Endothelial cell of umbilical vein (primary cell): Measurements from ENCODE around the gene TMCO2. TPM values are rescaled to one million over a fixed set of nuclear protein-coding genes. Genes with fewer than 3 reads are reported as not detected.

Experiments used
- BruUV-seq: library from RNA; stranded (reverse); fragments of 400-500 nt; replicated peaks from 2 replicates; lab custom pipeline; 2021; lab: Mats Ljungman, UMichigan
- CTCF ChIA-PET: fragments of 300-600, 350-600 bp; sonication (Branson Sonifier 250); formaldehyde crosslinking; loops from one replicate; lab custom pipeline; 2021; ENCODE audit warnings: antibody characterized with exemption, inconsistent platforms; lab: Charles Lee
- POLR2A ChIA-PET: fragments of 300-600, 350-600 bp; sonication (Branson Sonifier 250); formaldehyde crosslinking; loops from one replicate; lab custom pipeline; 2021; ENCODE audit warnings: antibody characterized with exemption, inconsistent platforms; lab: Charles Lee
- DNase-seq: peaks from one replicate; pipeline ENCODE4 v3.0.0-alpha.2; 2011; ENCODE audit warnings: low read depth, low spot score
- FAIRE-seq: peaks from 2 replicates; lab custom pipeline; 2011; peaks lifted over from hg19 to GRCh38; lab: Jason Lieb, UNC
- H2AFZ ChIP-seq: 2 replicates; pipeline ENCODE4 v1.6.0; 2012; ENCODE audit warnings: low read depth, low read length, control low read depth, inconsistent platforms
- H3K27ac ChIP-seq: 2 replicates; pipeline ENCODE4 v1.5.1; 2011; ENCODE audit warnings: low read depth, mild to moderate bottlenecking, control low read depth, low read length, moderate library complexity; ENCODE audit not compliant: insufficient read depth
- H3K27me3 ChIP-seq, 2 experiments: 2 replicates each; pipeline versions ENCODE4 v1.6.0 to v1.6.1; 2011; ENCODE audit warnings: low read length in 2 of 2, mixed read lengths in 1 of 2; ENCODE audit not compliant: control insufficient read depth in 2 of 2, insufficient read depth in 2 of 2
- H3K36me3 ChIP-seq, 2 experiments: 2 replicates in 1 of 2; 3 replicates in 1 of 2; pipeline ENCODE4 v1.5.1; 2011; ENCODE audit warnings: low read length in 2 of 2, mild to moderate bottlenecking in 1 of 2, moderate library complexity in 1 of 2; ENCODE audit not compliant: control insufficient read depth in 2 of 2, insufficient read depth in 2 of 2; ENCODE audit errors: extremely low read depth in 1 of 2
- H3K4me1 ChIP-seq: 3 replicates; pipeline ENCODE4 v1.5.1; 2011; ENCODE audit warnings: mild to moderate bottlenecking, low read length; ENCODE audit not compliant: control insufficient read depth, insufficient read depth; ENCODE audit errors: extremely low read depth
- H3K4me2 ChIP-seq: 2 replicates; pipeline ENCODE4 v1.6.1; 2011; ENCODE audit warnings: low read length, control low read depth, mixed read lengths; ENCODE audit not compliant: insufficient read depth
- H3K4me3 ChIP-seq, 3 experiments: fragments of 200-600 bp in 1 of 3; sonication (generic), shearing (Covaris generic) in 1 of 3; replicated peaks in 1 of 3; 2 replicates each; pipeline ENCODE4 v1.5.1; 2011 to 2016; ENCODE audit warnings: control low read depth in 3 of 3, low read length in 3 of 3, mild to moderate bottlenecking in 2 of 3, inconsistent platforms in 1 of 3, low read depth in 1 of 3, moderate library complexity in 1 of 3; ENCODE audit not compliant: insufficient read depth in 1 of 3
- H3K79me2 ChIP-seq: 2 replicates; pipeline ENCODE4 v1.6.0; 2012; ENCODE audit warnings: low read length, inconsistent platforms; ENCODE audit not compliant: control insufficient read depth, insufficient read depth
- H3K9ac ChIP-seq: replicated peaks from 2 replicates; pipeline ENCODE3; 2011; ENCODE audit warnings: low read length, control low read depth; ENCODE audit not compliant: insufficient read depth; ENCODE audit errors: extremely low read depth
- H3K9me1 ChIP-seq: replicated peaks from 3 replicates; pipeline ENCODE4 v1.6.0; 2011; ENCODE audit warnings: mild to moderate bottlenecking, low read length; ENCODE audit not compliant: control insufficient read depth, insufficient read depth; ENCODE audit errors: extremely low read depth
- H3K9me3 ChIP-seq: replicated peaks from 2 replicates; pipeline ENCODE4 v1.5.1; 2012; ENCODE audit warnings: low read length, inconsistent platforms; ENCODE audit not compliant: control insufficient read depth, insufficient read depth
- H4K20me1 ChIP-seq: replicated peaks from 2 replicates; pipeline ENCODE3; 2011; ENCODE audit warnings: mild to moderate bottlenecking, low read length; ENCODE audit not compliant: control insufficient read depth, insufficient read depth; ENCODE audit errors: extremely low read depth
- EZH2 ChIP-seq: IDR thresholded peaks from 2 replicates; pipeline ENCODE4 v1.6.1; 2012; ENCODE audit warnings: borderline replicate concordance, low read depth, mild to moderate bottlenecking, moderate library complexity, low read length, inconsistent platforms; ENCODE audit not compliant: severe bottlenecking
- FOS ChIP-seq: IDR thresholded peaks from 2 replicates; pipeline ENCODE4 v1.6.1; 2011; ENCODE audit warnings: mild to moderate bottlenecking, low read length, moderate library complexity, borderline replicate concordance; ENCODE audit not compliant: insufficient read depth
- GATA2 ChIP-seq: IDR thresholded peaks from 2 replicates; pipeline ENCODE4 v1.7.0; 2011; ENCODE audit warnings: low read depth, mild to moderate bottlenecking, moderate library complexity, mixed read lengths, low read length; ENCODE audit not compliant: insufficient read length, insufficient read depth
- JUN ChIP-seq: IDR thresholded peaks from 2 replicates; pipeline ENCODE4 v1.6.1; 2011; ENCODE audit warnings: borderline replicate concordance, low read depth; ENCODE audit not compliant: insufficient read length, insufficient read depth
- MYC ChIP-seq: IDR thresholded peaks from one replicate; pipeline ENCODE4 v1.6.1; 2011; ENCODE audit warnings: mild to moderate bottlenecking, low read depth, low read length
- POLR2A ChIP-seq: IDR thresholded peaks from 2 replicates; pipeline ENCODE4 v1.6.1; 2012; ENCODE audit warnings: low read depth, mild to moderate bottlenecking, control low read depth, low read length
- POLR2AphosphoS5 ChIP-seq: IDR thresholded peaks from 2 replicates; pipeline ENCODE4 v1.6.1; 2012; ENCODE audit warnings: low read depth, mild to moderate bottlenecking, control low read depth, low read length, moderate library complexity; ENCODE audit not compliant: insufficient read depth
- dilution Hi-C: fragments of 300-500 bp; cut with MboI; formaldehyde crosslinking; loops from one replicate; pipeline ENCODE4 v1.15.0; 2019; ENCODE audit warnings: low sequenced_read_pairs; ENCODE audit not compliant: extremely low pct_ligation_motif_present
- intact Hi-C: fragments of 100-400 bp; cut with micrococcal nuclease; formaldehyde crosslinking; loops from one replicate; pipeline ENCODE4 v1.10.0; 2022
- polyA plus RNA-seq, 4 experiments: library from polyadenylated mRNA; depleted of rRNA in 3 of 4; stranded (reverse) in 3 of 4; unstranded in 1 of 4; fragments of >200 nt; gene quantifications; 2 replicates each; pipeline versions ENCODE4 v1.2.1 to v1.2.3, GENCODE V29; 2011 to 2012; ENCODE audit warnings: missing spikeins in 1 of 4
- total RNA-seq: library from RNA; stranded (reverse); gene quantifications from 2 replicates; pipeline ENCODE4 v1.2.3, GENCODE V29; 2021
- TF ChIP-seq, protein P1 (sequence below), 2 donors: IDR thresholded peaks; 1 replicate in 1 of 2; 2 replicates in 1 of 2; pipeline ENCODE4 v1.5.1; 2011; ENCODE audit warnings: low read length in 2 of 2, mild to moderate bottlenecking in 2 of 2, moderate library complexity in 2 of 2, control low read depth in 1 of 2, inconsistent platforms in 1 of 2, low read depth in 1 of 2; ENCODE audit not compliant: insufficient read depth in 1 of 2; ENCODE audit errors: extremely low read depth in 1 of 2
- TF ChIP-seq, protein P2 (sequence below): IDR thresholded peaks from 2 replicates; pipeline ENCODE4 v1.6.1; 2011; ENCODE audit not compliant: insufficient read depth, insufficient read length

The TMCO2 gene
- total and polyA plus RNA-seq, 2 donors (not counting 3 experiments of a cell fraction or from before 2014, with no cell fraction given), result not detected

DNA sequence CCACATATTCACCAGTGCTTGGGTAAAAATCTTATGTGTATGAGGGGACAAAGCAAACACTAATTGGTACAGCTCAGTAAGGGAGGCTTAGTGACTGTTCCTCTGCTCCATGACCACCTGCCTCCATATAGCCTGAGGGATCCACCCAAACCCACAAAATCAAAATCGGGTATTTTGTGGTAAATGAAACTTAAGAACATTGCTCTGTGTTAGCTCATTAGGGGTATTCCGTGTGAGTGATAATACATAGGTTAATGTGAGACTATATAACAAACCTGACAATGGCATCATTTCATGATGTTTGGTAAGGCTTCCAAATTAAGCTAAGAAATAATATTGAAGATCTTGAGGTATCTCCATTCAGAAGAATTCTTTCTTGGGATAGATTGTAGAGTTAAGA is 43.6 kb downstream of the TMCO2 start:
- no peak for DNase-seq
- Histone ChIP-seq H3K9me1 (peaks cover 2% of the 10 kb centered on the region), H3K4me3 (no peak overlapping the region), H4K20me1 (peaks cover 3% of the 10 kb centered on the region), H2AFZ (no peak overlapping the region), H3K27me3 (no peaks in the 10 kb centered on the region), H3K36me3 (peaks cover 11 to 32% of the 10 kb centered on the region in 2 experiments), H3K27ac (no peak overlapping the region), H3K9ac (no peak overlapping the region), H3K79me2 (no peaks in the 10 kb centered on the region), H3K4me2 (no peak overlapping the region), H3K9me3 (no peaks in the 10 kb centered on the region), H3K4me1 (no peaks in the 10 kb centered on the region)
- intact Hi-C loops (no loop called here), dilution Hi-C loops (no loop called here)
- ChIA-PET CTCF (interaction anchor here (1.3 to 3.6 kb wide), 5 partner anchors 13 to 139 kb away, joined by 5 to 12 read pairs (median 6); no protein-coding TSS in a partner anchor), POLR2A (no interaction called here)
- TF ChIP-seq MYC (no peak), EZH2 (no peak), POLR2AphosphoS5 (no peak), POLR2A (no peak), GATA2 (no peak), FOS (no peak), JUN (no peak)
- TF ChIP-seq, protein P1, sequence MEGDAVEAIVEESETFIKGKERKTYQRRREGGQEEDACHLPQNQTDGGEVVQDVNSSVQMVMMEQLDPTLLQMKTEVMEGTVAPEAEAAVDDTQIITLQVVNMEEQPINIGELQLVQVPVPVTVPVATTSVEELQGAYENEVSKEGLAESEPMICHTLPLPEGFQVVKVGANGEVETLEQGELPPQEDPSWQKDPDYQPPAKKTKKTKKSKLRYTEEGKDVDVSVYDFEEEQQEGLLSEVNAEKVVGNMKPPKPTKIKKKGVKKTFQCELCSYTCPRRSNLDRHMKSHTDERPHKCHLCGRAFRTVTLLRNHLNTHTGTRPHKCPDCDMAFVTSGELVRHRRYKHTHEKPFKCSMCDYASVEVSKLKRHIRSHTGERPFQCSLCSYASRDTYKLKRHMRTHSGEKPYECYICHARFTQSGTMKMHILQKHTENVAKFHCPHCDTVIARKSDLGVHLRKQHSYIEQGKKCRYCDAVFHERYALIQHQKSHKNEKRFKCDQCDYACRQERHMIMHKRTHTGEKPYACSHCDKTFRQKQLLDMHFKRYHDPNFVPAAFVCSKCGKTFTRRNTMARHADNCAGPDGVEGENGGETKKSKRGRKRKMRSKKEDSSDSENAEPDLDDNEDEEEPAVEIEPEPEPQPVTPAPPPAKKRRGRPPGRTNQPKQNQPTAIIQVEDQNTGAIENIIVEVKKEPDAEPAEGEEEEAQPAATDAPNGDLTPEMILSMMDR (IDR thresholded peaks at IDR 0.05; ENCODE audit: extremely low read depth in 1 of 2, insufficient read depth in 1 of 2, low read depth in 1 of 2, low read length in 2 of 2), result no peak
- TF ChIP-seq, protein P2, sequence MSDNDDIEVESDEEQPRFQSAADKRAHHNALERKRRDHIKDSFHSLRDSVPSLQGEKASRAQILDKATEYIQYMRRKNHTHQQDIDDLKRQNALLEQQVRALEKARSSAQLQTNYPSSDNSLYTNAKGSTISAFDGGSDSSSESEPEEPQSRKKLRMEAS, result no peak
- no TSS peak for BruUV-seq
- FAIRE-seq, result no peak
